ENCODE data around the gene TECTA. TPM values are rescaled to one million over a fixed set of nuclear protein-coding genes. Genes with fewer than 3 reads are reported as not detected.
"Not testable (repeated sequence)": the region's sequence is repeated elsewhere in the genome, so short reads cannot be mapped to it uniquely, and the experiment has no call there.

Gene TECTA
- total RNA-seq, 1 donor from 2014 or later = 1.2 TPM

- DNase-seq (ENCODE audit: low spot score) = no peak
- intact Hi-C loops (cut with DNase I) = no loop called here
Measured at GRCh38 chr11:121213362-121213893, 112.4 kb downstream of the TECTA start.

GRCh38 chr11:121214861-121215260, 113.8 kb downstream of the TECTA start:
- intact Hi-C loops (cut with DNase I) = no loop called here
- DNase-seq (ENCODE audit: low spot score) = no peak

GRCh38 chr11:121221496-121222200, 120.6 kb downstream of the TECTA start:
- intact Hi-C loops (cut with DNase I) = no loop called here
- no peak for DNase-seq (ENCODE audit: low spot score)

GRCh38 chr11:121223161-121223560, 122.1 kb downstream of the TECTA start:
- no peak for DNase-seq (ENCODE audit: low spot score)
- intact Hi-C loops (cut with DNase I) = no loop called here

- intact Hi-C loops (cut with DNase I) = no loop called here
Measured at GRCh38 chr11:121225382-121225781, 124.3 kb downstream of the TECTA start.

GRCh38 chr11:121226415-121227263, 125.6 kb downstream of the TECTA start:
- DNase-seq (ENCODE audit: low spot score) = no peak
- intact Hi-C loops (cut with DNase I) = no loop called here

More at GRCh38 chr11:121225382-121225781, 124.3 kb downstream of the TECTA start:
- DNase-seq (ENCODE audit: low spot score) = no peak

GRCh38 chr11:121228851-121229250, 127.8 kb downstream of the TECTA start:
- intact Hi-C loops (cut with DNase I) = no loop called here
- DNase-seq (ENCODE audit: low spot score) = no peak

GRCh38 chr11:121229495-121230215, 128.6 kb downstream of the TECTA start:
- no peak for DNase-seq (ENCODE audit: low spot score)

GRCh38 chr11:121231576-121232278, 130.7 kb downstream of the TECTA start:
- intact Hi-C loops (cut with DNase I) = no loop called here
- no peak for DNase-seq (ENCODE audit: low spot score)

More at GRCh38 chr11:121229495-121230215, 128.6 kb downstream of the TECTA start:
- intact Hi-C loops (cut with DNase I) = no loop called here

- DNase-seq (ENCODE audit: low spot score) = no peak
Measured at GRCh38 chr11:121235057-121235456, 134.0 kb downstream of the TECTA start.

GRCh38 chr11:121236115-121237001, 135.3 kb downstream of the TECTA start:
- DNase-seq (ENCODE audit: low spot score) = no peak
- intact Hi-C loops (cut with DNase I) = no loop called here

More at GRCh38 chr11:121235057-121235456, 134.0 kb downstream of the TECTA start:
- intact Hi-C loops (cut with DNase I) = no loop called here

GRCh38 chr11:121237247-121237646, 136.2 kb downstream of the TECTA start:
- DNase-seq (ENCODE audit: low spot score); intact Hi-C loops (cut with DNase I): not testable (repeated sequence)

- no peak for DNase-seq (ENCODE audit: low spot score)
- intact Hi-C loops (cut with DNase I) = no loop called here
Measured at GRCh38 chr11:121237686-121238658, 136.9 kb downstream of the TECTA start.

GRCh38 chr11:121238956-121239355, 137.9 kb downstream of the TECTA start:
- intact Hi-C loops (cut with DNase I) = no loop called here
- no peak for DNase-seq (ENCODE audit: low spot score)

- intact Hi-C loops (cut with DNase I) = not testable (repeated sequence)
Measured at GRCh38 chr11:121240001-121240400, 139.0 kb downstream of the TECTA start.

GRCh38 chr11:121240650-121241303, 139.7 kb downstream of the TECTA start:
- DNase-seq (ENCODE audit: low spot score) = no peak
- intact Hi-C loops (cut with DNase I) = no loop called here

More at GRCh38 chr11:121240001-121240400, 139.0 kb downstream of the TECTA start:
- not testable (repeated sequence) for DNase-seq (ENCODE audit: low spot score)
